AG08395 (cell line): ENCODE data around the gene IFT22.
"Not testable (repeated sequence)": the region's sequence is repeated elsewhere in the genome, so short reads cannot be mapped to it uniquely, and the experiment has no call there.

Experiments
- DNase-seq: peaks from one replicate; pipeline ENCODE4 v3.0.0; 2012; ENCODE audit warnings: mixed read lengths, low spot score

Gene IFT22

DNA sequence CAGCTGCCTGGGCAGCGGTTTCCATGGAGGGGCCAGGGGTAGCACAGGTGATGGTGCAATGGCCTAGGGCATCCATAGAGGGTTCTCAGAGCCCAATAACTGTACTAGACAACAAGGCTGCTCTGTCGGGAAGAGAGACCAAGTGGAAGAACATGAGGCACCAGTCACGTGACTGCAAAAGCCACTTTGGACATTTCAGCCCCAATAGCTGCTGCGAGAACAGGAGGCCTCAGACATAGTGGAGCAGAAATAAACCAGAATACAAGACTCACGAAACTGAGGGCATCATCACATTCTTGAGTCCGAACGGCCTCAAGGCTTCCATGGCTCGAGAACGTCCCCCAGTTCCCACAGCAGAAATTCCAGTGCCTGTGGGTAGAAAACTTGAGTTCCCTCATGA, 44.5 kb downstream of the IFT22 start:
- no peak for DNase-seq

DNA sequence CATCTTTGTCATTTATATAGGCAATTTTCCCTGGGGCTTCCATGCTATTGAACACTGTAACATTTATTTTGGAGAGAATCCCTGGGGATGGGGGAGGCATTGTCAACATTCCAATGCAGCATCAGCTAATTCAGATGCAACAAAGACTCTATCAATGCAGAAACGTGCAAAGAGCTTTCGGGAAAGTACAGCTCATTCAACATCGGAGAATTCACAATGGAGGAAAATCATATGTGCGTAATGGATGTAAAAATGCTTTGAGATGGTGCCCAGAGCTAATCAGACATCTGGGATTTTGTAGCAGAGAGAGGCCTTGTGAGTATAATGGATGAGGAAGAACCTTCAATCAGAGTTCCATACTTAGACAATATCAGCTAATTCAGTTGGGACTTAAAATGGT, 48.4 kb downstream of the IFT22 start:
- DNase-seq = no peak

- DNase-seq = no peak
Observed at GRCh38 chr7:101271021-101271420, 50.6 kb downstream of the IFT22 start.

- no peak for DNase-seq
Observed at GRCh38 chr7:101269664-101270063, 51.9 kb downstream of the IFT22 start.

DNA sequence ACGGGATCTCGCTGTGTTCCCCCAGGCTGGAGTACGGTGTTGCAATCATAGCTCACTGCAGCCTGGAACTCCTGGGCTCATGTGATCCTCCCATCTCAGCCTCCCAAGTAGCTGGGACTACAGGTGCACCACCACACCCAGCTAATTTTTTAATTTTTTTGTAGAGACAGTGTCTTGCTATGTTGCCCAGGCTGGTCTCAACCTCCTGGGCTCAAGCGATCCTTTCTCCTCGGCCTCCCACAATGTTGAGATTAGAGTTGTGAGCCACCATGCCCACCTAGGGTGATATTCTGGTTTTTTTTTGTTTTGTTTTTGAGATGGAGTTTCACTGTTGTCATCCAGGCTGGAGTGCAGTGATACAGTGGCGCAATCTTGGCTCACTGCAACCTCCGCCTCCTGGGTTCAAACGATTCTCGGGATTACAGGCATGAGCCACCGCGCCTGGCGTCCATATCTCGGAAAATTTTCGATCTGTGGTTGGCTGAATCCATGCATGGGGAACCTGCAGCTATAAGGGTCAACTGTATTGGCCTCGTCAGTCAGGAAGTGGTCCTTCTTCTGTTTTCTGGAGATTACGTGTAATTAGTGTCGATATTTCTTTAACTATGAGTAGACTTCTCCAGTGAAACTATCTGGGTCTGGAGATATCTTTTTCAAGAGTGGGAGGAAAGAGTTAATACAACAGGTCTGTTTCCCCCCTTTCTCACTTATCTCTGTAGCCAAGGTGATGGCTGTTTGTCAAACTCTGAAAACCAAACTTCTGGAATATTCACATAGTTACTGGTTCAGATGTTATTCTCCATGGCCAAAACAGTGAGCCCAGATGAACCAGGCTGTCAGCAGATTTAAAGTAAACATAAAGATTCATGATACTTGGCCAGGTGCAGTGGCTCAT, 55.7 kb downstream of the IFT22 start:
- DNase-seq = no peak

GRCh38 chr7:101264102-101264706, 57.4 kb downstream of the IFT22 start:
- DNase-seq = not testable (repeated sequence)
